ENCODE results near the gene TSHZ2.

The TSHZ2 gene

DNA sequence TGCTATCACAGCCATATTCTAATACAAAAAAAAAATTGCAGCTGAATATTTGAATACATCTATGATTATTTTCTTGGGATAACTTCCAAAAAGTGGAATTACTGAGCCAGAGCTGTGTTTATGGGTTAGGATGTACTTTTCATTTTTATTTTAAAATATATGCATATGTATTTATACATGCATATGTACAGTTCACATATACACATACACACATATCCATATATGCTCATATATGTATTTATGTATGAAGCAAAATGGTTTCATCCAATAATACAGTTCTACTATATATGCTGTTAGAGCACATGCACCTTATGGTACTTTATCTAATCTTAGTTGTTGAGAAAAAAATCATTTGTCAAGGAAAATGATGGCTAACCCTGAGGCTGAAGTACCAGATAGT lies 54.9 kb downstream of the TSHZ2 start:
- no peak for DNase-seq (ENCODE audit: low read depth)

GRCh38 chr20:53028337-53029007 lies 56.3 kb downstream of the TSHZ2 start:
- DNase-seq (ENCODE audit: low read depth) = no peak

GRCh38 chr20:53030061-53030460 lies 57.9 kb downstream of the TSHZ2 start:
- DNase-seq (ENCODE audit: low read depth) = no peak

GRCh38 chr20:53032046-53032445 lies 59.9 kb downstream of the TSHZ2 start:
- no peak for DNase-seq (ENCODE audit: low read depth)

DNA sequence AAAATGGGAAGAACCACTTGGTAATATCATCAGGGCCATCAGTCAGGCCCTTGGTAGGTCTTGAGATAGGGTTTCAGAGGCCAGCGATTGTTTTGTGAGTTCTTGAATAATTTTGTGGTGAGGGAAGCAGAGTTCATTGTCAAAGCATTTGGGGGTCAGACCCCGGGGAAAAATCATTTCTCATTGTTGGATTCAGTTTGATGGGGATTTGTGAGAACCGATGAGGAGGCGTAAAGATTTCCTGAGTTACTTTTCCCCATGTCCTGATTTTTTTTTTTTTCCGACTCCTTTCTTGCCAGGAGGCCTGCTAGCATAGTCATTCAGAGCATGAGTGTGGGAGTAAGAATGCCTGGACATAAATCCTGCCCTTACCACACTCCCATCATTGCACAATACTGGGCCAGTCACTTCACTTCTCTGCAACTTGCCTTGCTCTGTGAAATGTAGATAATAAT lies 60.3 kb downstream of the TSHZ2 start:
- peak; percentile 83 for DNase-seq (ENCODE audit: low read depth)

GRCh38 chr20:53033176-53033575 lies 61.0 kb downstream of the TSHZ2 start:
- no peak for DNase-seq (ENCODE audit: low read depth)

GRCh38 chr20:53034899-53035298 lies 62.7 kb downstream of the TSHZ2 start:
- no peak for DNase-seq (ENCODE audit: low read depth)

DNA sequence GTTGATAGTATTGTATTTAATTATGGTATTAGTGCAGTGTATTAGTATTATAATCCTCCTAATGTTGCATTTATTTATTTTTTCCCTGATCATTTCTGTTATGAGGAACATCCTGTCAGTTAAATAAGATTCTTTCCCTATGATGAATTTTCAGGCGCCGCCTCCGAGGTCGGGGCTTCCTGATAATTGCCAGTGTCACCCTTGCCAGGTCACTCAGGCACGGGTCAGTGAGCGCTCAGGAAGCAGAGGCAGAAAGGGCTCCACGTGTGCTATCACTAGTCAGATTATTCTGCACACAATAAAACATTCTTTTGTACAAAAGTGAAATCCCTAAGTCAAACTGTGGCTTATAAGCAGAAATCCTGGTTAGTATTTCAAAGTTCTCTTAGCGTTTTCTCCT lies 64.8 kb downstream of the TSHZ2 start:
- DNase-seq (ENCODE audit: low read depth) = no peak

DNA sequence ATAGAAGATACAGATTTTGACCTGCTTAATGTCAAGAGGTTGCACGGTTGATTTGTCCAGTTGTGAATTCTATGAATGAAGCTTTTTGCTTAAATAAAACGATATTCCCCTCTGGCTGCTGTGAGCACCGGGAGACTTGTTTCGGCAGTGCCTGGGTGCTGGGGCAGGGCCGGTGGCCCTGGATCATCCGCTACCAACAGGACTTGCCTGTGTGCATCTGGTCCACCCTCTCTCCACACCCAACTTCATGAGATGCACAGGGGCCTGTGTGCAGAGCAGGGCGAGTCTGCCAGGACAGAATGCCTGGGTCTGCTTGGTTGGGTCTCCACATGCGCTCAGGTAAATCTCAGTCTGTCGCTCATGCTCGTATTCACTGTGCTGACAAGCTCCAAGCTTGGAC lies 65.5 kb downstream of the TSHZ2 start:
- DNase-seq (ENCODE audit: low read depth) = no peak

- DNase-seq (ENCODE audit: low read depth) = no peak
These were observed 66.1 kb downstream of the TSHZ2 start for GRCh38 chr20:53038299-53038698.

DNA sequence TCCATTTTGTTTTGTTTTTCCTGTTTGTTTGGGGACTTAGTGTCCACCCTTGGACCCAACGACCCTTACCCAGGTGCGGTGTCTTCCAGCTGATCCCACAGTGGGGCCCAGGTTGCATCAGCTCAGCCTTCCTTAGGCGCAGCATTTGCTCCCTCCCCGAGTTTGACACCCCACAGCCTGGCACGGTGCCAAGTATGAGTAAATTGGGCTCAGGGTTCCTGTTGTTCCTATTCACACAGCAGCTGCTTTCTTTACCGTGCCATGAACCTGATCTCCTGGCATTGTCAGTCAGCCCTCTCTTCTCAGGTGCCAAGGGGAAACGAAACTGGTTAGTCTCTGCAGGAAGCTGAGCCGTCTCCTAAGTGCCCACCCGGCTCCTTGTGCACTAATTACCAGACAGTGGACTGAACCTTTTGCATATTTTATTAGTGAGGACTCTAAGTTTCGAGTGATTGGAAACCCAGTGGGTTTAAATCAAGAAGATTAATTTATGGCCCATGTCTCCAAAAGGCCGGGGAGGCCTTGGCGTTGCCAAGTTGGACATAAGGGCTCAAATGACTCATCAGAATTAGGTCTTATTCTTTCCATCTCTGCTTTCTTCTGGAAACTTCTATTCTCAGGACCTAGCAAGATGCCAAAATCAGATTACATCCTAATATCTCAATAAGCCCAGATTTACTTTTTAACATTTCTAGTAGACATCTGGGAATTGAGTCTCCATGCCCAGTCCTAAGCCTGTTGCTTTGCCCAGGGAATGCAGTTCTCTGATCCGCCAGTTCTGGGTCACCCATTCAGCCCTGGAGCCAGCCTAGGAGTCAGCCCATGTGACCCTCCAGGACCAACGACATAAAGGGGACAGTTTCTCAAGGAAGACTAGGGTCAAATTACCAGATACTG lies 68.8 kb downstream of the TSHZ2 start:
- DNase-seq (ENCODE audit: low read depth) = peak; percentile 56

DNA sequence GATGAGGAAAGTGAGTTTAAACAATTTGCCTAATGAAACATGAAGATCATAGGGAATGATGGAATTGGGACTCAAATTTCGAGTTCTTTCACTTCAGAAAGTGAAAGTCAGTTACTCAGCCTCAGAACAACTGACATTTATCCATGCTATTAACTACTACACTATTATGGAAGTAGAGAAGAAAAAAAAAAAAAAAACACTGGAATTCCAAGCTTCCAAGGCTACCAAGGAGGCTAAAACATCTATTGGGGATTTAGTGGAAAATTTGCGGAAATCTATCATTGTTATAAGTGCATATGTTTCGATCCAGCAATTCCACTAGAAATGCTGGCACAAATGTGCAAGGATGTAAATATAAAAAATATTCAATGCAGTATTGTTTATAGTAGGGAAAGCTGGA lies 70.4 kb downstream of the TSHZ2 start:
- DNase-seq (ENCODE audit: low read depth) = no peak

DNA sequence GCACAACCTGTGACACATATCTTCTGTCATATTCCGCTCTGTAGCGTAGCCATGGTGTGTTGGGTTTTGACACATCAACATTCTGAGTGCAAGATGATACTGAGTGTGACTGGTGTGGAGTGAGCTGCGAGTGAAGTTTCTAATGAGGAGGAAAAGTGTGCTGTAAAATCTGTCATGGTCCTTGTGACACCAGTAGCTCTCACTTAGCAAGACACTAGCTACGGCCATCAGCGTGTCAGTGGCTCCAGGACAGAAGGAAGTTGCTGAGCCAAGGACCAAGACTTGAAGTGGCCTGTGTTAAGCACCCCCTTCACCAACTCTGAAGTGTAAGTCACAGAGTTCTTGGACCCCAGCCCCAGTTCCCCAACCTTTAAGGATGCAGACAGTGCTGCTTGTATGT lies 72.1 kb downstream of the TSHZ2 start:
- DNase-seq (ENCODE audit: low read depth) = no peak

DNA sequence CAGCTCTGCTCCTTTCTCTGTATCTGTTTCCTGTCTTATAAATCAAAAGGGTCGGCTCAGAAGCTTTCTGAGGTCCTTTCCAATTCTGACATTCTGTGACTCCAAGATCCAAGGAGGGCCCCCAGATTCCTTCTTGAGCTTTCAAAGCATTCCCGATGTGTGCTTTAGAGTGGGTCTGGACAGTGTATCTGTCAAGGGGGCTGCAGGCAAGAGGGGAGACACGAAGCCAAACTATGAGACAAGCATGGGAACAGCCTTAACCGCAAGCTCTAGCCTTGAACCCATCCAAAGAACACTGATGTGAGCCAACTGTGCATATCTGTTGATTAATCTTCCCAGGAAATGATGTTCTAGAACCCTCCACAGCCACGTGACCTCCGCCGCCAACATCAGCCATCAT lies 73.8 kb downstream of the TSHZ2 start:
- no peak for DNase-seq (ENCODE audit: low read depth)

- DNase-seq (ENCODE audit: low read depth) = no peak
These were observed 75.0 kb downstream of the TSHZ2 start for GRCh38 chr20:53047203-53047602.

DNA sequence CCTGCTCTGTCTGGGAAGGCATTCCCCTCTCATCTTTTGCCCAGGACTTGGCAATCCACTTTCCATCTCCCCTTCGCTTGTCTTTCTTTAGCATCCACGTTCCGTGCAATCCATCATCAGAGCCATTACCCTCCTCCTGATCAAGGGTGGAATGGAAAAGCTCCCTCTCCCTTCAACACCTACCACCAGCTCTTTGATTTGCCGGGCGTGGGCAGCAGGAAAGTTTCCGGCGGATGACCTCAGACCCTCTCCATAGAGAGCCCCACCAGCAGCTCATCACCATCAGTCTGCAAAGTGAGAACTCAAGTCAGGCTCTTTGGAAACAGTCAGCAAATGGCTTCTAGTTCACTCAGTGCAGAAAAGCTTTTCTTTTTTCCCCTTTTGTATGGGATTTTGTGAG lies 76.2 kb downstream of the TSHZ2 start:
- DNase-seq (ENCODE audit: low read depth) = no peak

DNA sequence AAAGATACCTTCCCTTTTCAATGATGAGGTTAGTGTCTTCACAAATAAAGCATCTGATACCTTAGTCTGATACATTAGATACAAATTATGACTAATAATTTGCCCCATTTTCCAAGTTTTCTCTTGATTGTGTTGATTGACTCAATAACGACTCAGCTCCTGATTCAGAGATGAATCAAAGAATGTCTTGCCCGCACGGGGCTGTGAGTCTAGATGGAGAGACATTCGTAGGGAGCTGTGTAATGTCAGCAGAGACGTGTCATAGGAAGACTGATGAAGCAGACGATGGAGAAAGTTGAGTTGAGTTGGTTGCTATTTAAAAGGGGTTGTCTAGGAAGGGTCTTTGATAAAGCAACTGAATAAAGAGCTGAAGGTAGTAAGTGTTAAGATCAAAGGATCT lies 78.2 kb downstream of the TSHZ2 start:
- no peak for DNase-seq (ENCODE audit: low read depth)

- no peak for DNase-seq (ENCODE audit: low read depth)
These were observed 80.2 kb downstream of the TSHZ2 start for GRCh38 chr20:53052380-53052779.

DNA sequence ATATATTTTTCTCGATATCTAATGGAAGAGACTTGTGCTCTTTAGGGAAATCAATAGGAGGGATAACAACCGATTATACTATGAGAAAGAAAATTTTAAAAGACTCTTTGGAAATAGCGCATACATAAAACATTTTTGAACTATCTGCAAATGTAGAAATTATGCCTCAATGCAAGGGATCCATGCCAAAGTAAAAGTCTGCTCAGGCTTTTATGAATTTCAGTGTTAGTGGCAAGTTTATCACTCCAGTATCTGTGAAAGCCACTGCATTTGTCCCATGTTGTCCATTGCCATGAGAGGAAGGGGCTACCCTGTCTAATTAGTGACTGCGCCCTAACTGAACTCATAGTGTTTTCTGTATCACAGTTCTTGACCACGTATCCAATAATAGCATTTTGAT lies 81.4 kb downstream of the TSHZ2 start:
- no peak for DNase-seq (ENCODE audit: low read depth)

GRCh38 chr20:53055367-53056067 lies 83.4 kb downstream of the TSHZ2 start:
- DNase-seq (ENCODE audit: low read depth) = no peak

DNA sequence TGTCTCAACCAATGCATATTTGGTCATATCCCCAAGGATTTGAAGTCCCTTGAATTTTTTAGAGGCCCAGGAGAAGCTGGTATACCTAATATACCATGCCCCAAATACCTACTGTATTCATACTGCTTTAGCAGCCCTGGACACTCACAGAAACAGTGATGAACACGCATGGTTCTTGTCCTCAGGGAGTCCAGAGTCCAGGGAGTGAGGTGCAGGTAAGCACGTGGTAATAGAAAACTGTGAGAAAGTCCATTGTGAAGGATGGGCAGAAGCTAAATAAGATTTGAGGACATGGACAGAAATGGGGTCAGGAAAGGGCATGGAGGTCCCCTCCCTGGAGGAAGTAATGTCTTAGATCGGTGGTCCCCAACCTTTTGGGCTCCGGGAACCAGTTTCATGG lies 85.4 kb downstream of the TSHZ2 start:
- no peak for DNase-seq (ENCODE audit: low read depth)

- DNase-seq (ENCODE audit: low read depth) = no peak
These were observed 87.7 kb downstream of the TSHZ2 start for GRCh38 chr20:53059848-53060247.
